MM.1S (cell line): Measurements from ENCODE around the gene TMEM184A.

Source experiments
- EZH2 ChIP-seq: fragments of 300-600 bp; sonication (generic); optimal IDR thresholded peaks from 2 replicates; pipeline ENCODE3; 2017; ENCODE audit warnings: low read depth, mild to moderate bottlenecking, antibody characterized with exemption, low read length, mixed read lengths
- TF ChIP-seq, protein P1 (sequence below): fragments of 300-600 bp; sonication (generic); IDR thresholded peaks from 2 replicates; pipeline ENCODE4 v1.5.1; 2016; ENCODE audit warnings: antibody characterized with exemption, low read length, mixed read lengths

DNA sequence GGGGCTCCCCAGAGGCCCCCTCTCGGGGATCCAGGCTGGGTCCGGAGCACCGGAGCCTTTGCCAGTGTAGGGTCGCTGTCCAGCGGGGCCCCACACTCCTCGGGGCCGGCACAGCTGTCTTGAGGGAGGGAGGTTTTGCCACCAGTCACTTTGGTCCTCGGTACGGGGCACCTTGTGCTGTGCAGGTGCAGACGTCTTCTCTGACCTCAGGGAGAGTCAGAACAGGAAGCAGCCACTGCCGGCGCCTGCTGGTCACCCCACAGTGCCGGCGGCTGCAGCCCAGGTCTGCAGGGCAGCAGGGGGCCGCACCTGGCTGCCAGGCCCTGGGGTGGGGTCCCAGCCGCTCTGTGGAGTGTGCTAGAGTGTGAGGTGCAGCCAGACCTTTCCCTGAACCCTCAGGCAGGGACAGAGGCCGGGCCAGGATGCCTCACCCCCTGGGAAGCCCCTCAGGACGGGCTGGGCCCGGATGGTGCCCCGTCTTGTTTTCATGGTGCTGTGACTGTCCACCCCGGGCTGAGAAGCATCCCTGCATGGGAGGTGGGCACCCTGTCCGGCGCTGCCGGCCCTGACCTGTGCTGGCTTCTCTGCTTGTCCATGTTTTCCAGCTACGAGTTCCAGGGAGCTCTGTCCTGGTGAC, 17.3 kb downstream of the TMEM184A start:
- TF ChIP-seq, protein P1, sequence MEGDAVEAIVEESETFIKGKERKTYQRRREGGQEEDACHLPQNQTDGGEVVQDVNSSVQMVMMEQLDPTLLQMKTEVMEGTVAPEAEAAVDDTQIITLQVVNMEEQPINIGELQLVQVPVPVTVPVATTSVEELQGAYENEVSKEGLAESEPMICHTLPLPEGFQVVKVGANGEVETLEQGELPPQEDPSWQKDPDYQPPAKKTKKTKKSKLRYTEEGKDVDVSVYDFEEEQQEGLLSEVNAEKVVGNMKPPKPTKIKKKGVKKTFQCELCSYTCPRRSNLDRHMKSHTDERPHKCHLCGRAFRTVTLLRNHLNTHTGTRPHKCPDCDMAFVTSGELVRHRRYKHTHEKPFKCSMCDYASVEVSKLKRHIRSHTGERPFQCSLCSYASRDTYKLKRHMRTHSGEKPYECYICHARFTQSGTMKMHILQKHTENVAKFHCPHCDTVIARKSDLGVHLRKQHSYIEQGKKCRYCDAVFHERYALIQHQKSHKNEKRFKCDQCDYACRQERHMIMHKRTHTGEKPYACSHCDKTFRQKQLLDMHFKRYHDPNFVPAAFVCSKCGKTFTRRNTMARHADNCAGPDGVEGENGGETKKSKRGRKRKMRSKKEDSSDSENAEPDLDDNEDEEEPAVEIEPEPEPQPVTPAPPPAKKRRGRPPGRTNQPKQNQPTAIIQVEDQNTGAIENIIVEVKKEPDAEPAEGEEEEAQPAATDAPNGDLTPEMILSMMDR: no peak
- TF ChIP-seq EZH2: no peak
